Femur (tissue), 1 donor: Measurements from ENCODE around the gene MGLL.

Experiments
- DNase-seq: peaks from one replicate; pipeline ENCODE4 v3.0.0-alpha.2; 2017

The MGLL gene

DNA sequence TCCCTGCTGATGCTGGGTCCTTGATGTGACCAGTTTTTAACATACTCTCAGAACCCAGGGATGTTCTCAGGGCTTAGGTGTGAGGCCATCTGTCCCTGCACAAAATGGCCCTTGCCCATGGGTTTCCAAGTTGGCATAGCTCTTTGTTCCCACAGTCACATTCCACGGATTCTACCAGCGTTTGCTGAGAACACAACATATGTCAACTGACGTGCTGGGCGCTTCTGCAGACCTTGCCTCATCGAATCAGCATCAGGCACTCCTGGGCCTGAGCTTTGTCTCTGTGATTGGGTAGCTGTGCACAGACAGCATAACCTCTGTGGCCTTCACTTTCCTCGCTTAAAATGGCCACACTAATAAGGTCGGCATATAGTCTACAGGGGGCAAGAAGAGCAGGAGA, 69.0 kb downstream of the MGLL start:
- DNase-seq: no peak

- DNase-seq: no peak
Measured at GRCh38 chr3:127751782-127752181, 70.5 kb downstream of the MGLL start.

DNA sequence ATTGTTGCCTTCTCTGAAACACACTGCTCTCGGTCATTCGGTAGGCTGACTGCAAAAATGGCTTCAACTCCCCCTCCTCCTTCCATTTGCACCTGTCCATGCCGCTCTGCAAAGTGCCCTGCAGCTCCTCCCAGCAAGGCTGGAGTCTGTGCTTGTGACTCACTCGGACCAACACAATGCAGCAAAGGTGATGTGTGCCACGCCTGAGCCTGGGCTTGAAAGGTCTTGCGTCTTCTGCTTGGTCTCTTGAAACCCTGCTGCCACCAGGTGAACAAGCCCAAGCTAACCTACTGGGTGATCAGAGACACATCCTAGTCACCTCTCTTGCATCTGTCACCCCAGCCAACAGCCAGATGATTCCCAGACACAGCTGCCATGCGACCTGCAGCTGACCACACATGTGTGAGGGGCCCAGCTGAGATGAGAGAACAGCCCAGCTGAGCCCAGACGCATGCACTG, 71.1 kb downstream of the MGLL start:
- DNase-seq: no peak

DNA sequence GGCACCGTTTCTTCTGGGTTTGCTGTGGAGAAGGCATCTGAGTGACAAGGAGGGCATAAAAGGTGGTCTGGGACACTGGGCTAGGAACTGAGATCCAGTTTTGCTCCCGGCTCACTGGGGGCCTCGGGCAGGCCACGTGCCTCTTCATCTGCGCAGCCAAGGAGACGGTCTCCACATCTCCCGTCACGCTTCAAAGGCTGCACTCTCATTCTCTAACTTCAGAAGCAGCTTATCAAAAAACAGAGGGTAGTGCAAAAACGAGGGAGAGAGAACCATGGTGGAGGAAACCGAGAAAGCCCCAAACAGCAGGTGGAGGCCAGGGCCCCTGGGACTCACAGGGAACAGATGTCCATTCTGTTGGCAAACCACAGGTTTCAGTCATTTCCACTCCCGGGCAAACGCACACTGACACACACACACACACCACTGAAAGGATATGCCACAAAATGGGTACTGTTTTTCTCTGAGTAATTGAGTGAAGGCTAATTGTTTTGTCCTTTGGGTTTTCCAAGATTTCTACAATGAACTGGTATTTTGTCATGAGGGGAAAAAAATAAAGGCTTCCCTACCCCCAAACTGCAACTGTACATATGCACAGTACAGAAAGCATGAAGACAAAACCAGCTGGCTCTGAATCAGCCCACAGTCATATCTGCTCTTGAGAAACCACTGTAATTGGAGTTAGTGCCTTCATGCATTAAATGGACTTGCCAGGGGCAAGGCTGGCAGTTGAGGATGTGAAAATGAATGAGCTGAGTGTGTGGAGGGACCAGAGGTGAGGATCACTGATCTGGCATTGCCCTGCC, 71.9 kb downstream of the MGLL start:
- no peak for DNase-seq

- DNase-seq: no peak
Measured at GRCh38 chr3:127749787-127750225, 72.5 kb downstream of the MGLL start.

DNA sequence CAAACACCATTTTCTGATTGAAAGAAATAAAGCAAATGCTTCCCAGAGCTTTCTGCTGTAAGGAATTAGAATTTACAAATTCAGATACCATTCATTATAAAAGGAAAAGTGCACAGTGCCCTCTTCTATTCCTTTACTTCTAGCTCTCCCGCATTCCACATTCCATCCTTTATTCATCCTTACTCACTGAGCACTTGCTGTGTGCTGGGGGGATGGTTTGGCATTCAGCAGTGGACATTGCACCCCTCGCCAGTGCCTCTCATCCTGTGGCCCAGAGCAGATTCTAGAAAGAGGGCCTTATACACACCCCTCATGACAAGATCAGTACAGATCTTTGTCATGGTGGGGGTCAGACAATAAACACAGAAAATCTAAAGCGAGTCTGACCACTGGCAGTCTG, 73.0 kb downstream of the MGLL start:
- no peak for DNase-seq

- DNase-seq: no peak
Measured at GRCh38 chr3:127748754-127749327, 73.5 kb downstream of the MGLL start.

DNA sequence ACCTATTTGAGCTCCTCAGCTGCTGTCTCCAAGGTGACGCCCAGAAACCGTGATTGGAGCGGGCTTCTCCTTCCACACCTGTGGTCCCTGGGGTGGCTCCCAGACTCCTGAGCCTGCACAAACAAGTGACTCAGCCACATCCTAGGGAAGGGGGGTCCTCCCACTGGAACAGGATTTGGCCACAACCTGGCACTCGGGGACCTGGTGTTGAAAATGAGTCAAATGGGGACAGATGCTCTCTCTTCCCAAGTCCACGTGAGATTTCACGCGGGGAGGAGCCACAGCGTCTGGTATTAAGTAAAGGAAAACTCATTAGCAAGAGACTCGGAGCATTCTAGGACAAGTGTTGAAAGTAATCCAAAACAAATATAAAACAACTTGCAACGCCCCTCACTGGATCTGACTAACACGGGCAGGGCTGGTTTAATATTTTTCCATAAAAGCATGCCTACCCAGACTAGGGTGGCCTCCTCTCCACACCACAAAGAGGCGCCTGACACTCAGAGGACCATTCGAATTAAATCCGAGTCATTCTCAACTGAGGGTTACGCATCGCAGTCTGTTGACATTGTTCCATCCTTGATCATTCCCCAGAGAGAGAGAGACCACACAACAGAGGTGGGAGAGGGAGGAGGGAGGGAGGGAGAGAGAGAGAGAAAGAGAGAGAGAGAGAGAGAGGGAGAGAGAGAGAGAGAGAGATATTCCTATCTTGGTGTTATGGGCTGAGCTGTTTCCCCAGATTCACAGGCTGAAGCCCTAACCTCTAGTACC, 74.4 kb downstream of the MGLL start:
- no peak for DNase-seq

DNA sequence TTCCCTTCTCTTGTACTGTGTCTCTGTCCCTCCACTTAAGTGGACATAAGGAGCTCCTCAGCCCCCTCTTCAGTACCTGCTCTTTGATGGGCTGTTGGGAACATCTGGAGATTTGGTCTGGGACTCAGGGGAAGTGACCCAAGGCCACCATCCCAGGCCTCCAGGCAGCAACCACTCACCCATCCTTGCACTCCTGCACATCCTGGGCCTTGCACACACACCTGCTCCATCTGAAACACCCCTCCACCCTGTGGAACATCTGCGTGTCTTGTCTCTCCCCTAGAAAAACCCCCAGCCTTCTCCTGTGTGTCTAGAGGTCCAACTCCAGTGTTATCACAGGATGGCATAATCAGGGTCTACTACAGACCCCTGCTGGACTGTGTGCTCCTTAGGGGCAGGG, 75.2 kb downstream of the MGLL start:
- no peak for DNase-seq

DNA sequence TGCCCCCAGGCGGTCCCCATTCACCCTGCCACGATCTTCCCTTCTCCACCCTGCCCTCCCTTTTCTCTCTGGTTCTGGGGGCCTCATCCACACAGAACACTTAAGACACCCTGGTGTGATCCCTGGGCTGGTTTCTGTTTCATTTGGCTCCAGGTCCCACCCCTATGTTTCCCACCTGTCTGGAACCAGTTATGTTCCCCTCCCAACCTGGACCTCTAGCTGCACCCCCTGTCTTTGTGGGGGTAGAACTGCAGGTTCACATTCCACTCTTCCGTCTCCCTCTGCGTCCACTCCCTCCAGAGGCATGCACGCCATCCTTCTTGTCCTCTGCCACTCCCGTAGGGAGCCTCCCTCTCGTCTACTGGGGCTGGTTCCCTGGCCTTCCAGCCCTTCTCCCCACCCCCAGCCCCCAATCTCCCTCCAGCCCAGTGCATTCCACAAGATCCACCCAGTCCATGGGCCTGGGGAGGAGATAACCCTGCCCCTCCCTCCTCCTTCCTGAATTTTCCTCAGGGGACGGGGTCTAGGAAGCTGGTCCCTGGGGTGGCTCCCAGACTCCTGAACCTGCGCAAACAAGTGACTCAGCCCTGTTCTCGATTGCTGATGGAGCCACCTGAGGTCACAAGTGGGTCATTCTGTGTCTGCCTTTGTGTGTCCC, 75.8 kb downstream of the MGLL start:
- no peak for DNase-seq

DNA sequence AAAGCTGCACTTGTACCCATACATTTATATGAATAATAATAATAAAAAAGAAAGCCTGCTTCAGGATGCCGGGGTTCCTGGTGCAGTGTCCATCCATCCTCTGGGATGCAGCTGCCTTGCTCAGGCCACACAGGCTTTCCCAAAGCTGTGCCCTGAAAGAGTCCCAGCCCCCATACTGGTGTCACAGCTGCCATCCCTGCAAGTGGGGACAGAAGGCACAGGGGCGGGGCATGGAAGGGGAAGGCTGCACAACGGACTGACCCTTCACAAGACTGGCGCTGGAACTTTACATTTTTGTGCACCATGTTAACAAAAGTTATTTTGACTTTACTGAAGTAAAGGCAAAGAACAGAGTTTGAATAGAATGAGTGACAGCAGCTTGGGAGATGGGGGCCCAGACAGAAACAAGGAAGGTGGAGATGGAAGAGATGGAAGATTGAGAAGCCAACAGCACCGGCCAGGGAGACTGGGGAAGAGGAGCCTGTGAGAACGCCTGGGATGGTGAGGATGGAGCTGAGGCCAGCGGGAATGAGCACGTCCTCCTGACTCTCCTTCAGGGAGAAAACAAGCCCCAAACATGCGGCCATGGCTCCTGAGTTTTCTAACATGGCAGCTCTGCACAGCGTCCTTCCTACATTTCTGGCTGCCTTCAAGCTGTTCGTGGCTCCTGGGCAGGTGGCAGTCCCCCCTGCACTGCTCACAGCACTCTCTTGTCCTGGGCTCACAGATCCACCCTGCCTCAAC, 76.5 kb downstream of the MGLL start:
- DNase-seq: no peak

DNA sequence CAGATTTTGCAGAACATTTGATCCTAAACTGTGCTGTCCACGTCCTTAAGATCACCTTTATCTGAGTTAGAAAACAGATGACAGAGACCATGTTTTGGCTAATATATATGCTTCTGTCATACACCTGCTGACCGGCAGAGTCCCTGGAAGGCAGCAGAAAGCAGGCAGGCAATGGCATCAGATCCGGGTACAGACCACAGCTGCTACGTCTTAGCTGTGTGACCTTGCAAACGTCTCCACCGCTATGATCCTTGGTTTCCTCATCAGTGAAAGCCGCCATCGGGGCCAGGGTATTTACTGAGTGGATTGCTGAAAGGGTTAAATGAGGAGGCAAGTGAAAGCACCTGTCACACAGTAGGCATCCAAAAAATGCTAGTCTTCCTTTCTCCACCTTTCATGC, 77.4 kb downstream of the MGLL start:
- no peak for DNase-seq

- DNase-seq: no peak
Measured at GRCh38 chr3:127744253-127744815, 78.0 kb downstream of the MGLL start.

GRCh38 chr3:127743351-127744252, 78.7 kb downstream of the MGLL start:
- no peak for DNase-seq

DNA sequence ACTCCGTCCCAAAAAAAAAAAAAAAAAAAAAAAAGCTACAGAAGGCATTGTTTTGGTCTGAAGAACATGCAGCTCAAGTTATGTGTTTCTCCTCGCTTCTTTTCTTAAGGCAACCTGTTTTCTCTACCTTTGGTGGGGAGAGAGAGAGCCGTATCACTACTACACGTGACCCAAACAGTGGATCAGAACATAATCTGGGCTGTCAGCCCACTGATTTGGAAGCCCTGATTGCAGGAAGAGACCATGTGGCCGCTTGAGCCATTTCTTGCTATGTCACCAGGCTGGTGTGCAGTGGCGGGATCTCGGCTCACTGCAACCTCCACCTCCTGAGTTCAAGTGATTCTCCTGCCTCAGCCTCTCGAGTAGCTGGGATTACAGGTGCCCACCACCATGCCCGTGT, 79.7 kb downstream of the MGLL start:
- DNase-seq: no peak

GRCh38 chr3:127741690-127742089, 80.6 kb downstream of the MGLL start:
- DNase-seq: no peak

DNA sequence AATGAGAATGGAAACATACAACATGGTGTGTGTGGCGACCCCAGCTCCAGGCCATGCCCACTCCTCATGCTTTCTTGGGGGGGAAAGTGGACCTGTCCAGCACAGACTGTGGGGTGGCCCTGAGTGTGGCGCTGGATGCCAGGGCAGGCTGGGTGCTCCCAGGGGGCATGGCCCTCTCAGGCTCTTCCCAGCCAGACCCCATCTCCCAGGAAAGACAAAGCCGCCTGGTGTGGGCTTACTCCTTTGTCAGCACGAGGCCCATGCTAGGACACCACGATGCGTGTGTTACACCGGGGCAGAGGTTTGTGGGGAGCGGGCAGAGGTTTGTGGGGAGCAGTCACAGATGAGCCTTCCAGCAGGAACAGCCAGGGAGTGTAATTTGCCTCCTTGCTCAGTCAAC, 81.1 kb downstream of the MGLL start:
- no peak for DNase-seq

DNA sequence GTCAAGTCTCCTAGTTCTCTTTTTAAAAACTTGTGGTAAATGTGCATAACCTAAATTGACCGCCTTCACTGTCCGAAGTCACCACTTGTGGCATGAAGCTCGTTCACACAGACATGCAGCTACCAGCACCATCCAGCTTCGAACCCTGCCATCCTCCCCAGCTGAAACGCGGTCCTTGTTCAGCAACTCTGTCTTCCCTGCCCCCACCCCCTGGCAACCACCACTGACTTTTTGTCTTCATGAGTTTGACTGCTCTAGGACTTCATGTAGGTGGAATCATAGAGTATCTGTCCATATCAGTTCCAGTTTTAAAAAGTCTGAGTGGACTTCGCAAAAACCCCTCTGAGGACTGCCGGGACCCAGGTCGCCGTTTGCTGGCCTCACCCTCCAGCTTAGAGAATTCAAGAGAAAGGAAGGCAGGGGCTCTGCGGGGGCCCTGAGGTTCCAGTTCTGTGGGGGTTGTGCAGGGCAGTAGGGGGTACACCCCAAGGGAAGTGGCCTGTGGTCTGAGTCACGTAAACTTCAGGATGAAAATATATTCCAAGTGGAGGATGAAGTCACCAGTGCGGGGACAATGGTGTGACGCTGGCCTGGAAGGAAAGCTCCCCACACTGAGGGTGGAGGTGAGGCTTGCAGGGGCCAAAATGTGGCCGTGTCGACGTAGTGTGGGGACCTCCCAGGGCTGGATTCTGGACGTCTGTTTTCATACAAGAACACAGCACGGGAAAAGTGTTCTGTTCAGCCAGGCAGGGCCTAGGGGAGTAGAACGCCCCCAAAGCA, 82.0 kb downstream of the MGLL start:
- DNase-seq: no peak

GRCh38 chr3:127739347-127740135, 82.8 kb downstream of the MGLL start:
- no peak for DNase-seq
